HFFc6 (cell line): ENCODE results near the gene SETMAR. TPM values are rescaled to one million over a fixed set of nuclear protein-coding genes. Genes with fewer than 3 reads are reported as not detected.

Source experiments
- DNase-seq: peaks from one replicate; pipeline ENCODE4 v3.0.0-alpha.2; 2018
- H3K27ac Mint-ChIP-seq: 2 replicates; pipeline ENCODE4 v1.8.0; 2020; ENCODE audit warnings: mild to moderate bottlenecking, mixed read lengths
- H3K27me3 Mint-ChIP-seq: 2 replicates; pipeline ENCODE4 v1.8.0; 2021; ENCODE audit warnings: mild to moderate bottlenecking, moderate library complexity, mixed read lengths; ENCODE audit not compliant: insufficient read depth
- H3K36me3 Mint-ChIP-seq: 2 replicates; pipeline ENCODE4 v1.8.0; 2021; ENCODE audit warnings: low read depth, mixed read lengths
- H3K4me1 Mint-ChIP-seq: 2 replicates; pipeline ENCODE4 v1.8.0; 2020; ENCODE audit warnings: low read depth, mixed read lengths
- H3K4me3 Mint-ChIP-seq: 2 replicates; pipeline ENCODE4 v1.8.0; 2020; ENCODE audit warnings: mild to moderate bottlenecking, moderate library complexity, mixed read lengths
- H3K9me3 Mint-ChIP-seq: 2 replicates; pipeline ENCODE4 v1.8.0; 2020; ENCODE audit warnings: mild to moderate bottlenecking, mixed read lengths
- CTCF ChIP-seq: fragments of 200-600 bp; sonication (generic); IDR thresholded peaks from 2 replicates; pipeline ENCODE4 v1.5.0; 2021; ENCODE audit warnings: antibody characterized with exemption, mild to moderate bottlenecking
- total RNA-seq, 6 experiments: library from RNA; stranded (reverse); fragmentation: NEBNext Ultra II Directional; extraction: Animal tissue kit (Norgen Biotek cat#: 25700); gene quantifications; 2 replicates in 1 of 6; 3 replicates in 5 of 6; pipeline ENCODE4 v1.2.3, GENCODE V29; 2021

Gene SETMAR
- total RNA-seq, 6 experiments from 2014 or later, result 7.0 to 9.9 (median 9.1) TPM

GRCh38 chr3:4306091-4306490 is 2.9 kb downstream of the SETMAR start:
- H3K4me1 Mint-ChIP-seq, result peaks cover 18% of the 10 kb centered on the region
- no peak for DNase-seq
- no peak overlapping the region for H3K27ac Mint-ChIP-seq
- H3K36me3 Mint-ChIP-seq, result no peaks in the 10 kb centered on the region
- H3K9me3 Mint-ChIP-seq, result no peaks in the 10 kb centered on the region
- H3K4me3 Mint-ChIP-seq, result no peak overlapping the region
- H3K27me3 Mint-ChIP-seq, result peaks cover 2% of the 10 kb centered on the region; the same call in 1 of the 2 replicates
- TF ChIP-seq CTCF, result no peak

- Mint-ChIP-seq H3K4me1 (peaks cover 19% of the 10 kb centered on the region), H3K9me3 (no peaks in the 10 kb centered on the region), H3K27ac (no peak overlapping the region), H3K27me3 (peaks cover 2% of the 10 kb centered on the region; the same call in 1 of the 2 replicates), H3K36me3 (no peaks in the 10 kb centered on the region), H3K4me3 (no peak overlapping the region)
- TF ChIP-seq CTCF, result no peak
- no peak for DNase-seq
Observed at GRCh38 chr3:4306860-4307259, 3.7 kb downstream of the SETMAR start.

GRCh38 chr3:4309491-4310128 is 6.4 kb downstream of the SETMAR start:
- no peak for DNase-seq
- Mint-ChIP-seq H3K4me1 (peaks cover 25% of the 10 kb centered on the region), H3K27ac (no peak overlapping the region), H3K36me3 (0 out of 2 replicates have a peak, but pooled peaks cover 7% of the 10 kb centered on the region), H3K4me3 (no peak overlapping the region), H3K27me3 (no peaks in the 10 kb centered on the region), H3K9me3 (no peaks in the 10 kb centered on the region)
- no peak for TF ChIP-seq CTCF

GRCh38 chr3:4310971-4311370 is 7.8 kb downstream of the SETMAR start:
- no peak for DNase-seq
- peaks cover 22% of the 10 kb centered on the region for H3K4me1 Mint-ChIP-seq
- no peak for TF ChIP-seq CTCF
- peaks cover 8% of the 10 kb centered on the region for H3K36me3 Mint-ChIP-seq
- no peak overlapping the region for H3K4me3 Mint-ChIP-seq
- H3K9me3 Mint-ChIP-seq, result no peaks in the 10 kb centered on the region
- H3K27ac Mint-ChIP-seq, result no peak overlapping the region
- H3K27me3 Mint-ChIP-seq, result no peaks in the 10 kb centered on the region

GRCh38 chr3:4311496-4311895 is 8.3 kb downstream of the SETMAR start:
- H3K27me3 Mint-ChIP-seq, result no peaks in the 10 kb centered on the region
- H3K36me3 Mint-ChIP-seq, result peaks cover 13% of the 10 kb centered on the region
- no peak overlapping the region for H3K27ac Mint-ChIP-seq
- peaks cover 18% of the 10 kb centered on the region for H3K4me1 Mint-ChIP-seq
- no peak overlapping the region for H3K4me3 Mint-ChIP-seq
- TF ChIP-seq CTCF, result no peak
- H3K9me3 Mint-ChIP-seq, result no peaks in the 10 kb centered on the region
- DNase-seq, result no peak
